NCI-H1417 (cell line): ENCODE data around the gene TRIO.

Source experiments
- DNase-seq, 3 experiments: peaks; one replicate each; lab custom pipeline; 2025; lab: John Stamatoyannopoulos, UW

The TRIO gene

DNA sequence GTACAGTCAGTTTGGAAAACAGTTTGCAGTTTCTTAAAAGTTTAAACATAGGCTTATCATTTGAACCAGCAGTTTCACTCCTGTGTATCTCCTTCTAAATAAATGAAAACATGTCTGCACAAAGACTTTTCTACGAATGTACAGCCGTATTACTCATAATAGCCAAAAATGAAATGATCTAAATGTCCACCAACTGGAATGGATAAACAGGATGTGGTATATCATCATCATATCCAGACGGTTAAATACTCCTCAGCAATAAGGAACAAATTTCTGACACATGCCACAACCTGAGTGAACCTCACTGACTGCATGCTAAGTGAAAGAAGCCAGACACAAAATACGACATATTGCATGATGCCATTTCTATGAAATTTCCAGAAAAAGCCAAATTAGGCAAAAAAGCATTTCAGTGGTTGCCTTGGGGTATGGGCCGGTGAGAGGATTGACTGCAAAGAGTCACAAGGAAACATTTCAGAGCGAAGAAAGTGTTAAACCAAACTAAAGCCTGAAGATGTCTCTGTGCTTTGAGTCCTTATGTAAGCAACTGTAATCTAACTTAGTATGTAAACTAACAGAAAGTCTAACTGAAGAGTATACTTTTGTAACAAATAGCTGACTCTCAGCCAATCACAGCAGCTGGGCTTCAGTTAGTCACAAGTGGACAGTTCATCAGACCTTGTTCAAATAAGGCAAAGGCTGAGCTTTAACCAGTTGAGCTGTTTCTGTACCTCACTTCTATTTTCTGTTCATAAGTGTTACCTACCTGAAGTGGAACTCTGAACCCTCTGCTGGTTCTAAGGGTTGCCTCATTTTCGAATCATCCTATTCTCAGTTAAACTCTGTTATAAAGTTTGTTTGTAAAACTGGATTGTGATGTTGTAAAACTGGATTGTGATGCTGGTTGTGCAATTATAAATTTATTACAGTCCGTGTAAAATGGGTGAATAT lies 65.2 kb downstream of the TRIO start:
- no peak for DNase-seq

DNA sequence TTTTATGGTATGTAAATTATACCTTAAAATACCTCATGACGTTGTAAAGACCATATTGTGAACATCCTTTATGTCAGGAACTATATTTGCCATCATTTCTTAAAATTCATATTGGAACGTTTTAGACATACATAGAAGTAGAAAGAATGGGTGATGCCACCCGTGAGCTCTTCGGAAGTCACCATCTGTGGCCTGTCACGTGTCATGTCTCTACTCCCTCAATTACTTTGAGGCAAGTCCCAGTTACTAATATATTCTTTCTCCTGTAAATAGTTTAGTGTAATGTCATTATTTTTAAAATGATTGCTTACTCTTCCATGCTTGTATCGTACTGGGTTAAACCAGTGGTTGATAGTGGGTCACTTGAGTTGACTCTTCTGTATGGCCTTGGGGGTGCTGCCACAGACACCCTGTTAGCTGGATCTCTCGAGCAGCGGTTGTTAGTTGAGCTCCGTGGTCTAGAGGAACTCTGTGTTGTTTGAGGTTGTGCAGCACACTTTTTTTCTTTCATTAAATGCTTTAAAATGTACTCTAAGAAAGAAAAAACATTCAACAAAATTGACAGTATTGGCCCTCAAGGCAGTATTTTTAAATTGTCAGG lies 66.2 kb downstream of the TRIO start:
- no peak for DNase-seq

DNA sequence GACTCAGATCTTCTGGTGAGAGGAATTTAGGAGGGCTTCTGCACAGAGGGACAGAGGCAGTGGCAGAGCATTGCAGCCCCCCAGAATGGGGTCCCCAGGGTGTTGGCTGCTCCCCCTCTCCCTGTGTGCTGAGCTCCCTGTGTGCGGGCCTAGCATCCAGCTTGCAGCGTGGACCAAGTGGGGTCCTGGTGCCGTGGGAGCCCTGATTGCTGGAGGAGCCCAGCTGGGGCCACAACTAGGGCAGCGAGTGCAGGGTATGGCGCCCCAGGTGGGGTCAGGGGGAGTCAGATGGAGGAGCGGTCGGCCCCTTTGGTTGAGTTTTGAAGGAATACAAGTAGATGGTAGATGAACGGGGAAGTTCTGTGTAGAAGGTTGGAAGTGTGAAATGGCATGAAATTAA lies 66.7 kb downstream of the TRIO start:
- DNase-seq: no peak

DNA sequence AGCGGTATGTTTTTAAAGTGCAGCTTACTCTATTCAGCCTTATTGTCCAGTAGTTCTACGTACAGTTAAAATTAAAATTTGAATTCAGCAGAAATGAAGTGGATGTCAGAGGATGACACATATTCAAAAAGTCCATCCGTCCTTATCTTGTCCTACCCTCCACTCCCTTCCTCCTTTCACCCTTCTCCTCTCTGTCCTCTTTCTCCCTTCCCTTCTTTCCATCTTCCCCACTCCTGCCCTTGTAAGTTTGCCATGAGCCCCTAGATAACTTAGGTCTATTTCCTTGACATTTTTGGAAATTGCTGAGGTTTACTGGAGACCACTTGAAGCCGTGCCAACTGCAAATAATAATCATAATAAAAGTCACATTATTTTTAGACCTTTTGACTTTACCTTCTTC lies 67.6 kb downstream of the TRIO start:
- no peak for DNase-seq

DNA sequence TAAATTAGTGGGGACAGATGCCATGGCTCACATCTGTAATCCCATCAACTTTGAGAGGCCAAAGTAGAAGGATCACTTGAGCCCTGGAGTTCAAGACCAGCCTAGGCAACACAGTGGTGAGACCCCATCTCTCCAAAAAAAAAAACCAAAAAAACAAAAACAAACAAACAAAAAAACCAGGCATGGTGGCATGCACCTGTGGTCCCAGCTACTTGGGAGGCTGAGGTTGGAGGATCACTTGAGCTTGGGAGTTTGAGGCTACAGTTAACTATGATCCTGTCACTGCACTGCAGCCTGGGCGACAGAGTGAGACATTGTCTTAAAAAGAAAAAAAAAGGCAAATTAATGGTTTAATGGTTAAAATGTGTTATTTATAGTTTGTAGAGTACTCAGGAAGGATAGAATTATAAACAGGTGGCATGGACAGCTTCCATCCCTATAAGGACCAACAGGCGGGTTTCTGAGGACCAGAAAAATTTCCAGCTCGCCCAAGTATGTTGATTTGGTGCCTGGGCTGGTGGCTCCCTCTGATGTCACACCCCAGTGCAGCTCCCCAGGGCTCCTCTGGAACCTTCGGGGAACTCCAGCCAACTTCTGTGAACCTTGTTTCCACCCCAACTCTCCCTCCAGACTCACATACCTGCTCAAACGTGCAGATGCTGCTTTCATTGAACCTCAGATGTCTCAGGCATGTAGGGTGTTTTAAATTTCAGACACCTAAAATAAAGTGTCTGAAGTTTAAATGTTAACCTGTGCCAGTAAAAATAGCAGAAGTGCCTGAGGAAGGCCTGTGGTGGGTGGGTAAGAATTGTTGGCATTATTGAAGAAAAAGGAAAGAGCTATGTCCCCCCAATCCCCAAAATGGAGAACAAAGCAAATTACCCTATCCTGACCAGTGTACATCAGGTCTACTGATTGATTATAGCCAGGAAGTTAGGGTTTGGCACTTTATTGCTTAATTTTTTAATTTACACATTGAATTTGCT lies 69.0 kb downstream of the TRIO start:
- DNase-seq: no peak

DNA sequence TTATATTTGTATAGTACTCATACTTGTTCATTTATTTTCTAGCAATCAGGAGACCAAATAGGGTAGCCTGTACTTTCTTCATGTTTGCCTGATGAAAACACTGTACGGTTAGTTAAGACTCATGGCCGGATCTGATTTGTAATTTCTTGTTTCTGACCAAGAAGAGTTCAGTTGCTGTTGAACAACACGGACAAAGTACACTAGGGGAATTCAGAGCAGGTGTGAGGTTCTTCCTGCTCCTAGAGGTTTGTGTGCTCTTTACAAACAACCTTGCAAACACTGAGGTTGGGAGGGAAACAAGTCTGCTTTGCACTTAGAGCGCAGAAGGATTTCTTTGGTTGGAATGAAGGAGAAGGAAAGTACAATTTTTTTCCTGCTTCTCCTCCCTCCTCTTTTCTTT lies 69.7 kb downstream of the TRIO start:
- DNase-seq: peak in 1 of 3 experiments; percentile 17

DNA sequence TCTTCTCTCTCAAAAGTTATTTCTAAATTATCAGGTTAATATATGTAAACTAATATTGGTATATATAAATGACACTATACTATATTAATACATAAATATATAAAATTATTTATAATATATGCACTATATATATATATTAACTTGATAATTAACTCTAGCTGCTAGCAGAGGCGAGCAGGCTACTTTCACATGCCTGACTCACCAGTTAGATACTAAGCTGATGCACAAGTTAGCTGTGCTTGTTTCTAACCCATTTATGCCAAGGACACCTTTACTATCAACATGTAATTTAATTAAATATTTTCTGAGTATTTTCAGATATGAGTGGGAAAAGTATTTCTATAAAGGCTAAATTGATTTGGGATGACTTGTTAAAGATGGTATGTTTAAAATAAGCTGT lies 70.1 kb downstream of the TRIO start:
- no peak for DNase-seq

DNA sequence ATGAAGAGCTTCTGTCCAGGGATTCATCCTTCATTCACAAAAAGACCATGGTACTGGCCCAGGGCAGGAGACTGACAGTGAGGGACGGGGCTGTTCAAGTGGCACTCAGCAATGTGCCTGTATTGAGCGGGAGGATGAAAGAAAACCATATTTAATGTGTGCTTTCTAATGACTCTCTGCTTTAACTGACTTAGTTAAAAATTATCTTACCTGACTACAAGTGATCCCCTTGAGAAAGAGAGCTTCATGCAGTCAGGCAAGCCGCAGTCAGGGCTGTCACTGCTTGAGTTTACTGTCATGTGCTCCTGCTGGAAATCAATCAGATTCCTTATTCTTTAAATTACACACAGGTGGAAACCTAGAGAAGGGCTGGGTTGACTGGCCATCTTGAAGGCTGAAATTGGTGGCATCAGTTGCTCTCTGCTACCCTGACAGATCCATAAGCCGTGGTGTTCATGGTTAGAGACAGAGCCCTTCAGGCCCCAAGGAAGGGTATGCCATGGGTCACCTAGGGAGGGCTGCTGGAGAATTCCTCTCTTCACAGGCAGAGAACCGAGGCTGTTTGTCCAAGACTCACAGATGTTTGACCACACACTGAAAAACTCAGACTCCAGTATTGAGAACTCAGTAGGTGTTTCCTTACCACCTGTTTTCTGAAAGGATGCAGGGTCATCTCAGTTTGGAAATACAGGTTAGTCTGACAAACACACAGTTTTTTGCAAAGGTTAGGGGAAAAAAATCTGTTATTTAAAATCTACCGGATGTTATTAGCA lies 70.9 kb downstream of the TRIO start:
- DNase-seq: peak in 2 of 3 experiments; percentile 33 to 45

DNA sequence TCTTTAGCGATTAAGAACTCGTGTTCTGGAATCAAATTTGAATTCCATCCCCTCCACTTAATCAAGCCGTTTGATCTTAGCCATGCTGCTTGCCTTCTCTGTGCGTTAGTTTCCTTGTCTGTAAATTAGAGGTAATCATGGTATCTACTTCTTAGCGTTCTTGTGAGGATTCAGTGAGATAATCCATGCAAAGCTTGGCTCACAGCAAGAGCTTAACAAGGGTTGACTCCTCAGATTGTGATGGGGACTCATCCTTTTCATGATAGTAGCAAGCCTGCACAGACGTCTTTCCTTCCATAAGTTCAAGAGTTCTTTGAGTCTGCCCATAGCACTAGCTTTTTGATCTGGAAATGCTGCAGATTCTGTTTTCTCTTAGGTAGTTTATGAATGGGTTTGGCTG lies 72.8 kb downstream of the TRIO start:
- no peak for DNase-seq

DNA sequence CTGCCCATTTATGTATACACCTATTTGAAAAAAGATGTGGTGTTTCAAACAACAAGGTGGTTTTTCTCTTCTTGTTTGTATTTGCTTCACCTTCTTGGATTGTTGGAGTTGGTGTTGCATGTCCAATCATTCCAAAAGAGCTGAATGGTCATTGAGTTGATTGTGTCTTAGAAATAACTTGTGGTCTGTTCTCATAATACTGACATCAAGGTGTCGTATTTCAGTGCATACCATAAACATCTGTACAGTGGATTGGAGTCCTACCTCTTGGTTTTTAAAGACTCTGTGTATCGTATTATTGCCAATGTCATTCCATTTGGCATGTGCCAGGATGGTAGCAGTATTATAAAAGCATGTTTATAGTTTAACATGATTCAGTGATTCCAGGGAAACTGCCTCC lies 73.2 kb downstream of the TRIO start:
- DNase-seq: no peak

DNA sequence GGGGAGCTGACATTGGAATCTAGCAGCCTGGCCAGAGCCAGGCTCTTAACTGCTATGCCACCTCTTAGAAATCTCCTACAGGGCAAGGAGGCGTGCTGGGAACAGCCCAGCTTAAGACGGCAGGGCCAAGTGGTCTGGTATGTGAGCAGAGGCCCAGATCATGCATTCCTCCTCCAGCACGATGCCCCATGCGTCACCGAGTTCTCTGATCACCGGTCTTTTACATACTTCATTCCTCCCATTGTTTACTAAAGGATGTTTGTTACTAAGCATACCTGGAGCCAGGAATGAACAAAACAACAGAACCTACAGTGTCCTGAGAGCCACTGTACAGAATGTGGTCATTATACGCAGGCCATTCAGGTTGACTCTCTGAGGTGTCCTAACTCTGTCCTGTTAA lies 73.8 kb downstream of the TRIO start:
- no peak for DNase-seq

DNA sequence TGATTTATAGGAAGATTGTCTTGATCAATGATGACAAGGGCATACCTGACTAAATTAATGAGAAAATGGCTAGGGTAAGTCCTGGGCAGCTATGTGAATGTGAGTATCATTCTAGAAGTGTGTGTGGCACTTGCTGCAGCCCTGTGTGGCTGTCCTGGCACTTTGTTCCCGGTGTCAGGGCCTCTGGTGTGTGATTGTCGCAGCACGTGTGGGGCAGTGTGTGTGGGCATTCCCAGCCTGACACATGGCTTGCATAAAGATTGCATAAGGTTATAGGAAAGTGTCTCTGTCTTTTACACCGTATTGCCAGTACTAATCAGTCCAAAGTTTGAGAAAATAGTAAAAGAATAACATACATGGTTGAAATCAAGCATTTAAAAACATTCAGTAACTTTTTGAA lies 74.4 kb downstream of the TRIO start:
- no peak for DNase-seq

DNA sequence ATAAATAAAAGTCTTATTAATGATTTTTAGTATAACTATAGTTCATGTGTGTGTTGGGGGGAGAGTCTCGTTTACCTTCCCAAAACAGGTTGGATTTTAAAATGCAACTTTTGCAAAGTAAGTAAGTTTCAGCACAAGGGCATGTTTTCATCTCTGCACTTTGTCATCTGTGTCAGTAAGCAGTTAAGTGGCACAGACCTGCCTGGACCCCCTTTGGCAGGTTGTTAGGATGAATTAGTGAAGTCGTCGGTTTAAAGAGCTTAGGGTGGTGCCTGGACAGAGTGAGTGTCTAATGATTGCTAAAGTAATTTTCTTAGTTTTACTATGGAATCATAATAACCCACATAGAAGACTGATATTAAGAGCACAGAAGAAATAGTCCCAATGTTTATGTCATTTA lies 74.9 kb downstream of the TRIO start:
- DNase-seq: no peak

DNA sequence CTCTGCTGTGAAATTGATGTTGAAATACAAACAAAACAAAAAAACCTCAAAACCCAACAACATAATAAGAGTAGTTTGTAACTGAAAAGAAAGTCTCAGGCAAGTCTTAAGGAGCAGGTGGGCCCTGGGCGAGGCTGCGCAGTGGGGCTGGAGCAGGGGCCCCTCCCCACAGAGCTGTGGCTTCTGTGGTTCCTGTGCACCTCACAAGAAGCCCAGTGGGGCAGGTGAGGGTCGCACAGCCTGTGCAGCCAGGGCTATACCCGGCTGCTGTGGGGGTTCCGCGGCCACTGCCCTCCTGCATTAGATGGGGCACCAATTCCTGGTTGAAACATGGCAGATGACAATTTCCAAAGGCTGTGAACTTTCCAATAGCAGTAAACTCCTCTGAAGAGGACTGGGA lies 75.3 kb downstream of the TRIO start:
- no peak for DNase-seq

DNA sequence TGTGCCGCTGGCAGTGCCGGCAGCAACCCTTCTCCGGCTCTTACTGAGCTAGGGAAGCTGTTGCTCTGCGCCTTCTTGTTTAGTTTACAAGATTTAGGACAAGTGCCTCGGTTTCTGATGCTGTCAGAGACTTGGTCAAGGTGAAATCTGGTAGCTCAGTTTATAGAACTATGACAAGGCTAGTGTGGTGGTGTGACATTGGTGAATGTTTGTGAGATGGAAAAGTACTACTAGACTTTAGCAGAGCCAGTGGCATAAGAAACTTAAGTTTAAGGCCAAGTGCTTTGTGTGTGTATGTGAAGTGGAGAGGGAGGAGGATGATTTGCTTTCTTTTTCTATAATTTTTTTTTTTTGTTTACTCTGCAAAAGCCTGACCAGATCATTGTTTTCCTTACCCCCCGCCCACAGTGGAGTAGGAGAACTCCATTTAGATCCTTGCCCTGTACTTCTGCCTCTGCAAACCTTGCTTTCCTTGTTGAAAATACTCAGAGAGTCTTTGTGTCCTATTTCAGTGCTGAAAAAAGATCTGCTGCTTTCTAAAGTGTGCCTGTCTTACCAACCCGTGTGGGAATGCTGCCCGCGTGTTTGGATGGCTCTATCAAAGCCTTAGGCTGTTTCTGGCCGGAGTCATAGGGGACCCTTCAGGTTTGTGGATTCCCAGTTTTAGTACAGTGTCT lies 75.9 kb downstream of the TRIO start:
- no peak for DNase-seq

DNA sequence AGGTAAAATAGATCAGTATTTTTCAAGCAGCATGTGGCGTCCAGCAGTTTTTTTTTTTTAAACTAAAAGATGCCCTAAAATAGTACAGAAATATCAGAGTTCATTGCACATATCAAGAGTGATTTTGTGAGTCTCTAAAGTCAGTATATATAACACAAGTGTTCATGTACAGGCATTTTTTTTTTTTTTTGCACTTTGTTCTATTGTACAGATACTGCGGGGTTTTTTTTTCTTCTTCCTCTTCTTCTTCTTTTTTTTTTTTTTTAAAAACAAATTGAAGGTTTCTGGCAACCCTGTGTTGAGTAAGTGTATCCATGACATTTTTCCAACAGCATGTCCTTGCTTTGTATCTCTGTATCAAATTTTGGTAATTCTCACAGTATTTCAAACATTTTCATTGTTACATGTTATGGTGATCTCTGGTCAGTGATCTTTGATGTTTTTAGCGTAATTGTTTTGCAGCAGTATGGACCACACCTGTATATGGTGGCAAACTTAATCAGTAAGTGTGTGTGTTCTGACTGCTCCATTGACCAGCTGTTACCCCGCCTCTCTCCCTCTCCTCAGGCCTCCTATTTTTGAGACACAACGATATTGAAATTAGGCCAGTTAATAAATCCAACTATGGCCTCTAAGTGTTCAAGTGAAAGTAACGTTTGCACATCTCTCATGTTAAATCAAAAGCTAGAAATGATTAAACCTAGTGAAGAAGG lies 76.8 kb downstream of the TRIO start:
- no peak for DNase-seq

DNA sequence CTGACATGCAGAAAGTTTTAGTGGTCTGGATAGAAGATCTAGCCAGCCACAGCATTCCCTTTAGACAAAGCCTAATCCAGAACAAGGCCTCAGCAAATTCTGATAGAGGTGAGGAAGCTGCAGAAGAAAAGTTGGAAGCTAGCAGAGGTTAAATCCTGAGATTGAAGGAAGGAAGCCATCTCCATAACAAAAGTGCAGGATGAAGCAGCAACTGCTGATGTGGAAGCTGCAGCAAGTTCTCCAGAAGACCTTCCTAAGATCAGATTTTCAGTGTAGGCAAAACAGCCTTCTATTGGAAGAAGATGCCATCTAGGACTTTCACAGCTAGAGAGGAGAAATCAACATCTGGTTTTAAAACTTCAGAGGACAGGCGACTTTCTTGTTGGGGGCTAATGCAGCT lies 77.5 kb downstream of the TRIO start:
- DNase-seq: no peak

DNA sequence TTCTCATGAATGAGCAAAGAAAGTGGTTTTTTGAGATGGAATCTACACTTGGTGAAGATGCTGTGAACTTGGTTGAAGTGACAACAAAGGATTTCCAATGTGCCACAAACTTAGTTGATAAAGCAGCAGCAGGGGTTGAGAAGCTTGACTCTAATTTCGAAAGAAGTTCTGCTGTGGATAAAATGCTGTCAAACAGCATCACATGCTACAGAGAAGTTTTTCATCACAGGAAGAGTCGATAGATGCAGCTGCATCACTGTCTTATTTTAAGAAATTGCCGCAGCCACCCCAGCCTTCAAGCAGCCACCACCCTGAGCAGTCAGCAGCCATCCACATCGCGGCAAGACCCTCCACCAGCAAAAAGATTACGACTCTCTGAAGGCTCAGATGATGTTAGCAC lies 78.6 kb downstream of the TRIO start:
- no peak for DNase-seq

DNA sequence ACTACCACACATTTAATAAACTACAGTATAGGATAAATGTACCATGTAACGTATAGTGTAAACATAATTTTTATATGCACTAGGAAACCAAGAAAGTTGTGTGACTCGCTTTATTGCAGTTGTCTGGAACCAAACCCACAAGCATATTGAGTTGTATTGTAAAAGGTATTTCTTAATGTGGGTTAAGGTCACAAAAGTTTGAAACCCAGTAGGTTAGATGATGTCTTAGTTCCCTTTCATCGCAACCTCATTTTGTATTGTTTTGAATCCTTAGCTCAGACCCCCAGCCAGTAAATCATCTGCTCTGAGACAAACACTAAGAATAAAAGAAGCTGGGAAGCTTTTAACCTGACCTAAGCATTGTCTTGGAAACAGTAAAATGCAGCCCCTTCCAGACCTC lies 79.1 kb downstream of the TRIO start:
- DNase-seq: no peak

DNA sequence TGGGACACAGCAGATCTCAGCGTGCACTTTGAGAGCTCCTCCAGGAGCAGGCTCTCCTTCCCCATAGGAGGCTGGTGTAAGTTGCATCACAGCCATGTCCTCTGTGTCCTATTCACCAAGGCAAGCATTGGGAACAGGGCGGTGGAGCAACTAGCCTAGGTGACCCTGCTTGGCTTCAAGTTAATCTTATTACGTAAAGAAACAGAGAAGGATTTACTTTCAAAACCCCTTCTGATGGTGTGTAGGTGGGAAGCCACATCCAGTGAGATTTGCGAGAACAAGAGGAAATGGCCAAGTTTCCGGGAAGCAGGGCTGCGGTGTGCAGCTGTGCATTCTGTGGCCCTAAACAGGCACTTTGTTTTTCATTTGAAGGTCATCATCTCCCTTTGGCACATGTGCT lies 80.2 kb downstream of the TRIO start:
- DNase-seq: no peak
